GM12878 (cell line): ENCODE results near the gene INPP4B. TPM values are rescaled to one million over a fixed set of nuclear protein-coding genes. Genes with fewer than 3 reads are reported as not detected.

Experiments
- ATAC-seq: fragments of 200-7000 bp; cut with Tn5 transposase; 3 replicates; pipeline ENCODE4 v1.9.1; 2020; ENCODE audit warnings: mild to moderate bottlenecking, moderate library complexity
- BruUV-seq: library from RNA; stranded (reverse); fragments of 400-500 nt; replicated peaks from 2 replicates; lab custom pipeline; 2021; lab: Mats Ljungman, UMichigan
- CTCF ChIA-PET: fragments of 300-600 bp; sonication (Branson Sonifier 250); formaldehyde crosslinking; extraction: SDS; loops from one replicate; lab custom pipeline; 2021; ENCODE audit warnings: inconsistent platforms; lab: Yijun Ruan, JAX
- POLR2A ChIA-PET: fragments of 350-600 bp; formaldehyde crosslinking; extraction: SDS; loops from one replicate; lab custom pipeline; 2021; ENCODE audit warnings: inconsistent platforms; lab: Charles Lee
- RAD21 ChIA-PET: fragments of 300-600 bp; sonication (Branson Sonifier 250); formaldehyde crosslinking; loops from one replicate; lab custom pipeline; 2023; ENCODE audit warnings: antibody characterized with exemption; ENCODE audit not compliant: unreplicated experiment; lab: Charles Lee
- SMC1A ChIA-PET: fragments of 300-600 bp; sonication (Branson Sonifier 250); formaldehyde crosslinking; loops from one replicate; lab custom pipeline; 2023; ENCODE audit not compliant: unreplicated experiment, uncharacterized antibody; lab: Charles Lee
- DNase-seq: peaks from one replicate; pipeline ENCODE4 v3.0.0-alpha.2; 2011; ENCODE audit warnings: low read depth, low spot score
- FAIRE-seq: peaks from 3 replicates; lab custom pipeline; 2011; peaks lifted over from hg19 to GRCh38; lab: Jason Lieb, UNC
- H2AFZ ChIP-seq: 2 replicates; pipeline ENCODE4 v1.6.0; 2011; ENCODE audit warnings: low read depth, low read length, control low read depth; ENCODE audit not compliant: control insufficient read depth
- H3K27ac ChIP-seq: 2 replicates; pipeline ENCODE4 v1.5.1; 2011; ENCODE audit warnings: control low read depth; ENCODE audit not compliant: control insufficient read depth, insufficient read depth
- H3K27me3 ChIP-seq, 2 experiments: replicated peaks in 1 of 2; 2 replicates each; pipeline versions ENCODE4 v1.6.0 to v1.6.1; 2011; ENCODE audit warnings: low read length in 1 of 2; ENCODE audit not compliant: control insufficient read depth in 2 of 2, insufficient read depth in 2 of 2
- H3K36me3 ChIP-seq, 2 experiments: 2 replicates each; pipeline ENCODE4 v1.5.1; 2011; ENCODE audit warnings: low read length in 1 of 2; ENCODE audit not compliant: control insufficient read depth in 2 of 2, insufficient read depth in 2 of 2
- H3K4me1 ChIP-seq: 2 replicates; pipeline ENCODE4 v1.6.1; 2011; ENCODE audit warnings: mild to moderate bottlenecking, low read length, moderate library complexity, mixed read lengths; ENCODE audit not compliant: control insufficient read depth, insufficient read depth
- H3K4me2 ChIP-seq: 2 replicates; pipeline ENCODE4 v1.6.0; 2011; ENCODE audit warnings: control low read depth; ENCODE audit not compliant: control insufficient read depth, insufficient read depth
- H3K4me3 ChIP-seq: fragments of 200-600 bp; sonication (generic); 2 replicates; pipeline ENCODE4 v1.5.1; 2016
- H3K79me2 ChIP-seq: 2 replicates; pipeline ENCODE4 v1.6.0; 2011; ENCODE audit warnings: low read length; ENCODE audit not compliant: control insufficient read depth, insufficient read depth
- H3K9ac ChIP-seq: 2 replicates; pipeline ENCODE4 v1.8.0; 2011; ENCODE audit warnings: low read length, control low read depth, mixed read lengths; ENCODE audit not compliant: control insufficient read depth, insufficient read depth
- H3K9me3 ChIP-seq: replicated peaks from 3 replicates; pipeline ENCODE4 v1.5.1; 2011; ENCODE audit warnings: mild to moderate bottlenecking, low read length; ENCODE audit not compliant: control insufficient read depth, insufficient read depth
- H4K20me1 ChIP-seq: 2 replicates; pipeline ENCODE4 v1.6.0; 2011; ENCODE audit not compliant: control insufficient read depth, insufficient read depth
- ASH2L ChIP-seq: fragments of 300-600, 200-600 bp; sonication (generic); IDR thresholded peaks from 2 replicates; pipeline ENCODE4 v1.6.1; 2017; ENCODE audit warnings: low read depth, mild to moderate bottlenecking, borderline replicate concordance
- ATF7 ChIP-seq: fragments of 450-650 bp; IDR thresholded peaks from 2 replicates; pipeline ENCODE4 v1.6.1; 2016; ENCODE audit warnings: low read depth, mild to moderate bottlenecking
- BCL11A ChIP-seq: IDR thresholded peaks from 2 replicates; pipeline ENCODE4 v1.6.1; 2011; ENCODE audit warnings: low read depth, low read length
- FOS ChIP-seq: IDR thresholded peaks from 3 replicates; pipeline ENCODE4 v1.6.1; 2011; ENCODE audit warnings: borderline replicate concordance; ENCODE audit not compliant: insufficient read length; ENCODE audit errors: extremely low read depth
- HDAC2 ChIP-seq: fragments of 200-600 bp; sonication (generic); IDR thresholded peaks from 2 replicates; pipeline ENCODE4 v1.6.1; 2017
- HDGF ChIP-seq: fragments of 450-650 bp; IDR thresholded peaks from 2 replicates; pipeline ENCODE4 v1.6.1; 2016; ENCODE audit warnings: antibody characterized with exemption
- MTA2 ChIP-seq: fragments of 450-650 bp; IDR thresholded peaks from 2 replicates; pipeline ENCODE4 v1.6.1; 2016; ENCODE audit warnings: low read depth, mild to moderate bottlenecking, moderate library complexity
- NFXL1 ChIP-seq: fragments of 450-650 bp; IDR thresholded peaks from 2 replicates; pipeline ENCODE4 v1.6.1; 2017; ENCODE audit warnings: antibody characterized with exemption, mild to moderate bottlenecking, borderline replicate concordance
- NFYA ChIP-seq: IDR thresholded peaks from 2 replicates; pipeline ENCODE4 v1.6.1; 2011; ENCODE audit warnings: low read depth, mild to moderate bottlenecking, low read length, improper control_type of control experiment, borderline replicate concordance
- PML ChIP-seq: IDR thresholded peaks from 2 replicates; pipeline ENCODE4 v1.6.1; 2012; ENCODE audit warnings: low read length, inconsistent platforms
- POU2F2 ChIP-seq: IDR thresholded peaks from 3 replicates; pipeline ENCODE4 v1.6.1; 2011; ENCODE audit warnings: low read depth, mild to moderate bottlenecking, low read length, borderline replicate concordance
- RAD21 ChIP-seq: IDR thresholded peaks from 2 replicates; pipeline ENCODE4 v1.6.1; 2011; ENCODE audit warnings: mild to moderate bottlenecking, low read depth, low read length, moderate library complexity; ENCODE audit not compliant: insufficient read depth
- STAT1 ChIP-seq: fragments of 450-650 bp; conservative IDR thresholded peaks from 2 replicates; pipeline ENCODE4 v1.6.1; 2014; ENCODE audit warnings: antibody characterized with exemption, mild to moderate bottlenecking
- ZZZ3 ChIP-seq: IDR thresholded peaks from 2 replicates; pipeline ENCODE4 v1.6.1; 2011; ENCODE audit warnings: low read depth; ENCODE audit not compliant: control insufficient read depth, insufficient read length
- WGBS: methylation state at CpG from one replicate; pipeline ENCODE4 v1.1.6; 2016; ENCODE audit warnings: low lambda C conversion rate; ENCODE audit not compliant: insufficient replicate concordance, insufficient coverage; ENCODE audit errors: missing lambda C conversion rate; 5-methylcytosine and 5-hydroxymethylcytosine counted together
- in situ Hi-C: fragments of 300-500 bp; cut with MboI; formaldehyde crosslinking; loops from 9 replicates; pipeline ENCODE4 v1.14.3; 2018; ENCODE audit warnings: mixed read lengths
- intact Hi-C: fragments of 100-400 bp; cut with micrococcal nuclease; formaldehyde crosslinking; loops from one replicate; pipeline ENCODE4 v1.14.2; 2022; ENCODE audit not compliant: unreplicated experiment
- polyA plus RNA-seq, 11 experiments: library from polyadenylated mRNA; depleted of rRNA in 4 of 11; unstranded in 6 of 11; stranded (reverse) in 5 of 11; fragments of >200 nt; fragmentation: Nextera tagmentation in 4 of 11; fragmentation: Illumina TruSeq in 1 of 11; extraction: Ambion mirVana in 4 of 11; extraction: Trizol in 1 of 11; gene quantifications; 1 replicate in 1 of 11; 2 replicates in 10 of 11; pipeline versions ENCODE4 v1.2.1 to v1.2.3, GENCODE V29; 2011 to 2016; ENCODE audit warnings: inconsistent platforms in 2 of 11, missing spikeins in 2 of 11, low read depth in 1 of 11
- total RNA-seq, 4 experiments: library from RNA; depleted of rRNA in 3 of 4; stranded (reverse); fragments of >200 nt in 3 of 4; fragmentation: Illumina TruSeq in 1 of 4; extraction: Trizol in 1 of 4; gene quantifications; 2 replicates each; pipeline versions ENCODE4 v1.2.1 to v1.2.3, GENCODE V29; 2013 to 2021
- TF ChIP-seq, protein P1 (sequence below): fragments of 450-650 bp; IDR thresholded peaks from 2 replicates; pipeline ENCODE4 v1.6.1; 2017; ENCODE audit warnings: low read depth, mild to moderate bottlenecking, moderate library complexity
- TF ChIP-seq, protein P2 (sequence below): fragments of 450-650 bp; IDR thresholded peaks from 2 replicates; pipeline ENCODE4 v1.6.1; 2017; ENCODE audit warnings: mild to moderate bottlenecking, low read depth, inconsistent platforms; ENCODE audit not compliant: poor library complexity, severe bottlenecking

The INPP4B gene
- total and polyA plus RNA-seq, 10 of the 15 experiments (the other 5 are each of a cell fraction or from before 2014, with no cell fraction given): 0.53 to 11.2 (median 0.95) TPM

- no peak for TF ChIP-seq PML
- TF ChIP-seq BCL11A: no peak
- TF ChIP-seq RAD21: no peak
- no peak for TF ChIP-seq NFYA
- TF ChIP-seq, protein P1, sequence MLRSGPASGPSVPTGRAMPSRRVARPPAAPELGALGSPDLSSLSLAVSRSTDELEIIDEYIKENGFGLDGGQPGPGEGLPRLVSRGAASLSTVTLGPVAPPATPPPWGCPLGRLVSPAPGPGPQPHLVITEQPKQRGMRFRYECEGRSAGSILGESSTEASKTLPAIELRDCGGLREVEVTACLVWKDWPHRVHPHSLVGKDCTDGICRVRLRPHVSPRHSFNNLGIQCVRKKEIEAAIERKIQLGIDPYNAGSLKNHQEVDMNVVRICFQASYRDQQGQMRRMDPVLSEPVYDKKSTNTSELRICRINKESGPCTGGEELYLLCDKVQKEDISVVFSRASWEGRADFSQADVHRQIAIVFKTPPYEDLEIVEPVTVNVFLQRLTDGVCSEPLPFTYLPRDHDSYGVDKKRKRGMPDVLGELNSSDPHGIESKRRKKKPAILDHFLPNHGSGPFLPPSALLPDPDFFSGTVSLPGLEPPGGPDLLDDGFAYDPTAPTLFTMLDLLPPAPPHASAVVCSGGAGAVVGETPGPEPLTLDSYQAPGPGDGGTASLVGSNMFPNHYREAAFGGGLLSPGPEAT: no peak
- TF ChIP-seq, protein P2, sequence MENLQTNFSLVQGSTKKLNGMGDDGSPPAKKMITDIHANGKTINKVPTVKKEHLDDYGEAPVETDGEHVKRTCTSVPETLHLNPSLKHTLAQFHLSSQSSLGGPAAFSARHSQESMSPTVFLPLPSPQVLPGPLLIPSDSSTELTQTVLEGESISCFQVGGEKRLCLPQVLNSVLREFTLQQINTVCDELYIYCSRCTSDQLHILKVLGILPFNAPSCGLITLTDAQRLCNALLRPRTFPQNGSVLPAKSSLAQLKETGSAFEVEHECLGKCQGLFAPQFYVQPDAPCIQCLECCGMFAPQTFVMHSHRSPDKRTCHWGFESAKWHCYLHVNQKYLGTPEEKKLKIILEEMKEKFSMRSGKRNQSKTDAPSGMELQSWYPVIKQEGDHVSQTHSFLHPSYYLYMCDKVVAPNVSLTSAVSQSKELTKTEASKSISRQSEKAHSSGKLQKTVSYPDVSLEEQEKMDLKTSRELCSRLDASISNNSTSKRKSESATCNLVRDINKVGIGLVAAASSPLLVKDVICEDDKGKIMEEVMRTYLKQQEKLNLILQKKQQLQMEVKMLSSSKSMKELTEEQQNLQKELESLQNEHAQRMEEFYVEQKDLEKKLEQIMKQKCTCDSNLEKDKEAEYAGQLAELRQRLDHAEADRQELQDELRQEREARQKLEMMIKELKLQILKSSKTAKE: no peak
These were observed 467.9 kb downstream of the INPP4B start (continued) for GRCh38 chr4:142378179-142378578.

DNA sequence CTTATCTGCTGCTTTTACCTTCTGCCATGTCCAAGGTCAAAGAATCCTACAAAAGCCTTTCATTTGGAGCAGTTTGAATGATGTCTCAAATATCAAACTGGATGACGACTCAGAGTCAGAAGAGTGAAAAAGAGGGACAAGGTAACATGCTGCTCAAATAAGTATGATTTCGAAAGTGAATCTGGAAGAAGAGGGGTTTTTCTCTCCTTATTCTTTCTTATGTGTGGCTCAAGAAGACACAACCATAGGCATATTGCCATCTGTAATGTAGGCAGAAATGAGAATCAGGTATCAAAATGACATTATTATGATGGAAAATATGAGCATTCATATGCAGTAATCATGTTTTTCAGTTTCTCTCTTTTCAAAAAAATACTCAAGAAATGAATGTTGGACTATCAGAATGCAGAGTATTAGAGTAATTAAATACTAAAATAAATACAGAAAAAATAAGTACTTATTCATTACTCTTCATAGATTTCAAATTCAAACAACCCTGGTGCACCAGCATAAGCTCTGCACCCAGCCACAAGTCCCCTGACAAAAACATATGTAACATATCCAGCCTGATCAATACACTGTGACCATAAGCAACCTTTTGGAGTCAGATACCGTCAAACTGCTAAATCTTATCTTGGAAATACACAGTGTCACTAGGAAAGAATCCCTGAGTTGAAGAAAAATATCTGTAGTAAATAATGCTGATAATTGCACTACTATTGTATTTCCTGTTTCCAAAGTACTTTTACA lies 468.6 kb downstream of the INPP4B start:
- Histone ChIP-seq H3K4me2 (no peak overlapping the region), H3K9me3 (no peaks in the 10 kb centered on the region), H3K27me3 (no peaks in the 10 kb centered on the region), H3K36me3 (no peaks in the 10 kb centered on the region), H3K4me3 (no peak overlapping the region), H3K4me1 (no peaks in the 10 kb centered on the region), H3K79me2 (no peaks in the 10 kb centered on the region), H3K9ac (no peak overlapping the region), H3K27ac (no peak overlapping the region), H2AFZ (no peak overlapping the region), H4K20me1 (no peaks in the 10 kb centered on the region)
- ATAC-seq: peak; percentile 80
- TF ChIP-seq HDAC2 (no peak), FOS (no peak), HDGF (no peak), NFXL1 (no peak), ASH2L (no peak), ZZZ3 (no peak), MTA2 (peak; percentile 38; the same call in 1 of the 2 replicates), STAT1 (no peak), POU2F2 (no peak), ATF7 (peak; percentile 54; the same call in 1 of the 2 replicates)
- TF ChIP-seq, protein P1: peak; percentile 32; the same call in 1 of the 2 replicates
- ChIA-PET RAD21 (interaction anchor here (0.7 to 3.1 kb wide), 10 partner anchors 10 to 198 kb away, joined by 3 to 26 read pairs (median 6); no protein-coding TSS in a partner anchor), SMC1A (interaction anchor here (1.2 to 3.8 kb wide), 11 partner anchors 10 to 40 kb away, joined by 3 to 49 read pairs (median 10); no protein-coding TSS in a partner anchor), CTCF (interaction anchor here (0.5 to 2.8 kb wide), 7 partner anchors 9 to 351 kb away, joined by 3 to 16 read pairs (median 4); no protein-coding TSS in a partner anchor), POLR2A (interaction anchor here (1.7 to 2.5 kb wide), 4 partner anchors 11 to 189 kb away, joined by 4 to 12 read pairs (median 6); no protein-coding TSS in a partner anchor)
- DNase-seq: no peak
- in situ Hi-C loops (no loop called here), intact Hi-C loops (no loop called here)
- WGBS: 0% methylated on average over 3 of the region's 3 CpGs
- no peak for FAIRE-seq
- no TSS peak for BruUV-seq
